ENCODE measurements around the gene MS4A3.
"Not testable (repeated sequence)": the region's sequence is repeated elsewhere in the genome, so short reads cannot be mapped to it uniquely, and the experiment has no call there.

Gene MS4A3

GRCh38 chr11:60095477-60096120 lies 39.1 kb downstream of the MS4A3 start:
- no peak for DNase-seq

GRCh38 chr11:60097189-60097588 lies 40.7 kb downstream of the MS4A3 start:
- no peak for DNase-seq

- DNase-seq: no peak
Measured at GRCh38 chr11:60098508-60098907, 42.0 kb downstream of the MS4A3 start.

GRCh38 chr11:60100516-60100915 lies 44.1 kb downstream of the MS4A3 start:
- no peak for DNase-seq

DNA sequence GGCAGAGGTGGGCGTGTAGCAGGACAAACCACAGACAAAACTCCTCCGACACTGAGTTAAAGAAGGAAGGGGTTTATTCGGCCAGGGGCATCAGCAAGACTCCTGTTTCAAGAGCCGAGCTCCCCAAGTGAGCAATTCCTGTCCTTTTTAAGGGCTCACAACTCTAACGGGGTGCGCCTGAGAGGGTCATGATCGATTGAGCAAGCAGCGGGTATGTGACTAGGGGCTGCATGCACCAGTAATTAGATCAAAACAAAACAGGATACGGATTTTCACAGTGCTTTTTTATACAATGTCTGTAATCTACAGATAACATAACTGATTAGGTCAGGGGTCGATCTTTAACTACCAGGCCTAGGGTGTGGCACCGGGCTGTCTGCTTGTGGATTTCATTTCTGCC lies 44.9 kb downstream of the MS4A3 start:
- not testable (repeated sequence) for DNase-seq

DNA sequence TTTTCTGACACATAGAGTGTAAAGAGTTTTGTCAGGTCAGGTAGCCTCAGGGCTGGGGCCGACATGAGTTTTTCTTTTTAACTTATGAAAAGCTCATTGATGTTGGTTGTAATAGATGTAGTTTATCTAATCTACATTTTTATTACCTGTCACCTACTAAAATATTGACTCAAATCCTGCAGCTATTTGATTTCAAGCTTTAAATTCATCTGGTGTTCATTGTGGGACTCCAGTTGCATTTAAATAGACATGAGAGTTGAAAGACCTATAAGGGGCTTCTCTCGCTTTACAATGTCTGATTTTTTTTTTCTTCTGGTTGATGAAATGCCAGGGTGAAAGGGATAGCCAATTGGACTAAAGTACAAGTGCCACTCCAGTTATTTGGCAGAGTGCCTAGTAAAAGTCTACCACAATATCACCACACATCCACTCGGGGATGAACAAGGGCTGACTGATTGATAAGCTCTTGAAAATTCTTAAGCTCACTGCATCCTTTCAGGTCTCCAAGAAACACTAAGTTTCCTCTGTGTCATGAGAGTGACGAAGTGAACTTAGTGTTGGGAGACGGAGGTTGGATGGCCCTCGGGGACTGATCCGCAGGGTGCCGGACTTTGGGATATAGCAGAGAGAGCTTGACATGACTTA lies 48.1 kb downstream of the MS4A3 start:
- not testable (repeated sequence) for DNase-seq

GRCh38 chr11:60108631-60109030 lies 52.2 kb downstream of the MS4A3 start:
- DNase-seq: not testable (repeated sequence)

GRCh38 chr11:60111793-60112192 lies 55.3 kb downstream of the MS4A3 start:
- DNase-seq: no peak

- DNase-seq: no peak
Measured at GRCh38 chr11:60116996-60117790, 60.7 kb downstream of the MS4A3 start.

DNA sequence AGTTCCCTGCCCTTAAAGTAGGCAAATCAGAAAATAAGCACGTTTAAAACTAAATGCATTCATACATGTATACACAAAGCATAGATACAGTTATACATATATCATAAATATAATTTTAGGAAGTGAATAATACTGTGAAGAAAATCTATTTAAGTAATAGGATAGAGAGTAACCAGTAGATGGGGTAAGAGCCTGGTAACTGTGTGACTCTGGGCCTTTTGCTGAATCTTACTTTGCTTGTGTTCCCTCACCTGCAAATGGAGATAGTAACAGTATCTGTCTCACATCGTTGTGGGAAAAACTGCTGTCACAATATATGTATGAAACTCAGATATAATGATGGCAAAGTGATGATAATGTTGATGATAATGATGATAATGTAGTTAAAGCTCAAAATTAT lies 61.9 kb downstream of the MS4A3 start:
- DNase-seq: no peak

GRCh38 chr11:60119710-60120109 lies 63.2 kb downstream of the MS4A3 start:
- DNase-seq: no peak
